B cell (primary cell): Measurements from ENCODE around the gene CCDC88C.

Source experiments
- CTCF ChIP-seq: fragments of 200-600 bp; IDR thresholded peaks from one replicate; pipeline ENCODE4 v1.8.0; 2022; ENCODE audit warnings: antibody characterized with exemption, mild to moderate bottlenecking
- EZH2 ChIP-seq: IDR thresholded peaks from 2 replicates; pipeline ENCODE4 v1.6.1; 2012; ENCODE audit warnings: borderline replicate concordance, low read depth, mild to moderate bottlenecking, moderate library complexity, low read length; ENCODE audit not compliant: insufficient read depth, poor library complexity, severe bottlenecking

- TF ChIP-seq CTCF (no peak), EZH2 (no peak)
Observed at GRCh38 chr14:91279354-91279753, 138.3 kb downstream of the CCDC88C start.
